HepG2 (cell line): ENCODE data around the gene ENO2. TPM values are rescaled to one million over a fixed set of nuclear protein-coding genes. Genes with fewer than 3 reads are reported as not detected.

Experiments used
- ATAC-seq: fragments of 200-7000 bp; cut with Tn5 transposase; 3 replicates; pipeline ENCODE4 v1.9.1; 2020; ENCODE audit warnings: mild to moderate bottlenecking, moderate library complexity
- BruUV-seq: library from RNA; stranded (reverse); fragments of 400-500 nt; replicated peaks from 2 replicates; lab custom pipeline; 2021; lab: Mats Ljungman, UMichigan
- CTCF ChIA-PET: fragments of 300-600 bp; formaldehyde crosslinking; extraction: SDS; loops from one replicate; lab custom pipeline; 2021; ENCODE audit warnings: low total read pairs, inconsistent platforms, low intra/inter-chr PET ratio; lab: Yijun Ruan, JAX
- POLR2A ChIA-PET: fragments of 350-600 bp; sonication (Branson Sonifier 250); formaldehyde crosslinking; loops from one replicate; lab custom pipeline; 2020; ENCODE audit warnings: antibody characterized with exemption, inconsistent platforms; lab: Yijun Ruan, JAX
- DNase-seq: peaks from one replicate; pipeline ENCODE4 v3.0.0-alpha.2; 2015; ENCODE audit warnings: low spot score
- FAIRE-seq: peaks from 3 replicates; lab custom pipeline; 2011; peaks lifted over from hg19 to GRCh38; lab: Jason Lieb, UNC
- H2AFZ ChIP-seq: one replicate; pipeline ENCODE4 v1.6.1; 2011; ENCODE audit warnings: low read length, inconsistent platforms
- H3K27ac ChIP-seq: fragments of 300-600 bp; 3 replicates; pipeline ENCODE4 v1.8.0; 2011; ENCODE audit warnings: mixed run types, mild to moderate bottlenecking, mixed read lengths, low read length, inconsistent platforms; ENCODE audit not compliant: insufficient read depth; ENCODE audit errors: extremely low read length
- H3K27me3 ChIP-seq, 2 experiments: fragments of 200-600 bp in 1 of 2; 2 replicates in 1 of 2; 3 replicates in 1 of 2; pipeline versions ENCODE4 v1.6.0 to v1.8.0; 2011; ENCODE audit warnings: low read length in 2 of 2, mild to moderate bottlenecking in 2 of 2, moderate library complexity in 2 of 2, inconsistent platforms in 1 of 2; ENCODE audit not compliant: insufficient read depth in 2 of 2, control insufficient read depth in 1 of 2
- H3K36me3 ChIP-seq, 2 experiments: fragments of 200-600 bp in 1 of 2; replicated peaks in 1 of 2; 2 replicates in 1 of 2; 3 replicates in 1 of 2; pipeline versions ENCODE4 v1.5.1 to v1.8.0; 2011; ENCODE audit warnings: low read length in 2 of 2, inconsistent platforms in 1 of 2; ENCODE audit not compliant: insufficient read depth in 2 of 2, control insufficient read depth in 1 of 2
- H3K4me1 ChIP-seq: 2 replicates; pipeline ENCODE4 v1.5.1; 2012; ENCODE audit warnings: low read length, inconsistent platforms; ENCODE audit not compliant: insufficient read depth
- H3K4me2 ChIP-seq: 2 replicates; pipeline ENCODE4 v1.6.0; 2011; ENCODE audit warnings: low read depth, low read length, inconsistent platforms
- H3K4me3 ChIP-seq, 3 experiments: fragments of 200-600 bp in 1 of 3; sonication (generic), shearing (Covaris generic) in 1 of 3; replicated peaks in 1 of 3; 2 replicates each; pipeline ENCODE4 v1.5.1; 2011 to 2016; ENCODE audit warnings: low read length in 3 of 3, inconsistent platforms in 2 of 3, low read depth in 2 of 3, mild to moderate bottlenecking in 2 of 3, control low read depth in 1 of 3, mixed read lengths in 1 of 3; ENCODE audit not compliant: insufficient read depth in 1 of 3
- H3K79me2 ChIP-seq: one replicate; pipeline ENCODE4 v1.6.1; 2011; ENCODE audit warnings: low read length, inconsistent platforms; ENCODE audit not compliant: insufficient read depth
- H3K9ac ChIP-seq: 2 replicates; pipeline ENCODE4 v1.6.0; 2011; ENCODE audit warnings: mild to moderate bottlenecking, low read depth, low read length, inconsistent platforms; ENCODE audit not compliant: insufficient read depth
- H3K9me3 ChIP-seq: 2 replicates; pipeline ENCODE4 v1.5.1; 2012; ENCODE audit warnings: mild to moderate bottlenecking, low read length
- H4K20me1 ChIP-seq: 2 replicates; pipeline ENCODE4 v1.6.0; 2011; ENCODE audit warnings: inconsistent platforms, mild to moderate bottlenecking, low read length, moderate library complexity; ENCODE audit not compliant: insufficient read depth
- ATF6 ChIP-seq: sonication (generic); formaldehyde crosslinking; conservative IDR thresholded peaks from 2 replicates; pipeline ENCODE4 v1.4.0; 2020; ENCODE audit warnings: missing genetic modification reagents
- CREM ChIP-seq, 2 experiments: sonication (generic) in 1 of 2; formaldehyde crosslinking in 1 of 2; IDR thresholded peaks; 2 replicates each; pipeline versions ENCODE4 v1.4.0 to v1.6.1; 2016 to 2020; ENCODE audit warnings: antibody characterized with exemption in 1 of 2, mild to moderate bottlenecking in 1 of 2, missing genetic modification reagents in 1 of 2
- ETS1 ChIP-seq: sonication (generic); formaldehyde crosslinking; IDR thresholded peaks from 2 replicates; pipeline ENCODE4 v1.4.0; 2020; ENCODE audit warnings: missing genetic modification reagents
- FOSL2 ChIP-seq: sonication (generic); formaldehyde crosslinking; IDR thresholded peaks from 2 replicates; pipeline ENCODE4 v1.4.0; 2020; ENCODE audit warnings: missing genetic modification reagents
- PRPF4 ChIP-seq: fragments of 200-400 bp; formaldehyde crosslinking; IDR thresholded peaks from 2 replicates; pipeline ENCODE4 v1.6.1; 2016; ENCODE audit warnings: low read length, low read depth; ENCODE audit not compliant: poor library complexity, severe bottlenecking
- SMC3 ChIP-seq: IDR thresholded peaks from 2 replicates; pipeline ENCODE4 v1.6.1; 2011; ENCODE audit warnings: low read length, improper control_type of control experiment
- STAG1 ChIP-seq: sonication (generic); formaldehyde crosslinking; IDR thresholded peaks from 2 replicates; pipeline ENCODE4 v1.4.0; 2020; ENCODE audit warnings: missing genetic modification reagents
- ZBTB38 ChIP-seq: sonication (generic); formaldehyde crosslinking; IDR thresholded peaks from 2 replicates; pipeline ENCODE4 v1.5.1; 2020; ENCODE audit warnings: mild to moderate bottlenecking, missing genetic modification reagents
- WGBS: methylation state at CpG from one replicate; pipeline ENCODE4 v1.1.6; 2017; ENCODE audit warnings: low lambda C conversion rate; 5-methylcytosine and 5-hydroxymethylcytosine counted together
- in situ Hi-C: cut with HindIII; loops from 2 replicates; pipeline ENCODE4 v1.10.0; 2017; ENCODE audit warnings: low pct_unique_long_range_greater_than_20kb; ENCODE audit not compliant: extremely low pct_ligation_motif_present
- intact Hi-C: fragments of 100-400 bp; cut with micrococcal nuclease; formaldehyde crosslinking; loops from one replicate; pipeline ENCODE4 v1.10.0; 2022; ENCODE audit not compliant: unreplicated experiment
- polyA plus RNA-seq, 8 experiments: library from polyadenylated mRNA; depleted of rRNA in 3 of 8; stranded (reverse) in 7 of 8; unstranded in 1 of 8; fragments of >200 nt; fragmentation: Illumina TruSeq in 4 of 8; extraction: Trizol in 4 of 8; gene quantifications; 2 replicates each; pipeline versions ENCODE4 v1.2.1 to v1.2.3, GENCODE V29; 2011 to 2016; ENCODE audit warnings: low read depth in 4 of 8, missing spikeins in 1 of 8, mixed read lengths in 1 of 8; ENCODE audit not compliant: insufficient read depth in 1 of 8
- total RNA-seq, 5 experiments: library from RNA; depleted of rRNA; stranded (reverse); fragments of >200 nt; fragmentation: Illumina TruSeq; extraction: Trizol; gene quantifications; 2 replicates each; pipeline ENCODE4 v1.2.3, GENCODE V29; 2016; ENCODE audit warnings: low read depth in 1 of 5

ENO2 gene
- total and polyA plus RNA-seq, 2 of the 13 experiments (the other 11 are each of a cell fraction or from before 2014, with no cell fraction given): 19.3 to 136 TPM

GRCh38 chr12:6960593-6961277, 46.4 kb downstream of the ENO2 start (continued):
- TF ChIP-seq STAG1 (CRISPR knock-in tag) (peak; percentile 21; the same call in 1 of the 2 replicates), CREM (IDR thresholded peaks at IDR 0.05) (no peak), CREM (CRISPR knock-in tag; IDR thresholded peaks at IDR 0.05) (no peak), PRPF4 (no peak), SMC3 (no peak), ETS1 (CRISPR knock-in tag) (no peak)

GRCh38 chr12:6961278-6961694, 46.9 kb downstream of the ENO2 start:
- 84% methylated on average over 24 of the region's 24 CpGs for WGBS
- no peaks in the 10 kb centered on the region for H4K20me1 ChIP-seq
- POLR2A ChIA-PET: interaction anchor here (1.1 to 8.0 kb wide), 9 partner anchors 16 to 147 kb away, joined by 3 to 180 read pairs (median 6); partner anchors contain the start of genes C12orf57, LPCAT3, RNU7-1 and SPSB2
- H2AFZ ChIP-seq: no peak overlapping the region
- H3K27ac ChIP-seq: peak overlapping the region; percentile 76
- peak overlapping the region; percentile 94 for H3K4me2 ChIP-seq
- peak overlapping the region; percentile 41 to 74 (median 54); a peak in 4 of 6 replicates for H3K4me3 ChIP-seq
- CTCF ChIA-PET: interaction anchor here (1.3 to 1.7 kb wide), 3 partner anchors 15 to 93 kb away, joined by 3 to 11 read pairs (median 5); partner anchors contain the start of genes C12orf57 and RNU7-1
- H3K9ac ChIP-seq: peak overlapping the region; percentile 77
- FAIRE-seq: peak; percentile 26
- intact Hi-C loops: no loop called here
- no peak for ATAC-seq
- no peak for DNase-seq
- BruUV-seq: no TSS peak
- no peaks in the 10 kb centered on the region for H3K27me3 ChIP-seq
- H3K79me2 ChIP-seq: no peaks in the 10 kb centered on the region
- in situ Hi-C loops: no loop called here
- H3K9me3 ChIP-seq: no peaks in the 10 kb centered on the region
- peaks cover 39% of the 10 kb centered on the region for H3K4me1 ChIP-seq
- H3K36me3 ChIP-seq: peaks cover 7 to 12% of the 10 kb centered on the region in 2 experiments
- TF ChIP-seq ATF6 (CRISPR knock-in tag) (no peak), FOSL2 (CRISPR knock-in tag) (peak; percentile 17; the same call in 1 of the 2 replicates), ZBTB38 (CRISPR knock-in tag) (0 out of 2 replicates have a peak, but pooled peaks have one; percentile 58)
